Activated B cell treated with CpG ODN at 0.5 μM for 24 hours (primary cell): Measurements from ENCODE around the gene ARHGAP23. TPM values are rescaled to one million over a fixed set of nuclear protein-coding genes. Genes with fewer than 3 reads are reported as not detected.
"Not testable (repeated sequence)": the region's sequence is repeated elsewhere in the genome, so short reads cannot be mapped to it uniquely, and the experiment has no call there.

ENCODE experiments used
- ATAC-seq: fragments of 200-7000 bp; cut with Tn5 transposase; one replicate; pipeline ENCODE4 v1.10.0; 2021; ENCODE audit warnings: low read depth, mild to moderate bottlenecking, moderate library complexity
- CTCF ChIA-PET: fragments of 350-600 bp; sonication (Branson Sonifier 250); formaldehyde crosslinking; loops from one replicate; lab custom pipeline; 2021; ENCODE audit warnings: antibody characterized with exemption; lab: Charles Lee
- POLR2A ChIA-PET: fragments of 350-600 bp; sonication (Branson Sonifier 250); formaldehyde crosslinking; loops from one replicate; lab custom pipeline; 2021; ENCODE audit warnings: antibody characterized with exemption; lab: Charles Lee
- DNase-seq: peaks from one replicate; pipeline ENCODE4 v3.0.0; 2022
- H3K27ac Mint-ChIP-seq: one replicate; pipeline ENCODE4 v1.8.0; 2020; ENCODE audit warnings: mixed read lengths
- H3K27me3 Mint-ChIP-seq: one replicate; pipeline ENCODE4 v1.8.0; 2021; ENCODE audit warnings: mixed read lengths
- H3K36me3 Mint-ChIP-seq: one replicate; pipeline ENCODE4 v1.8.0; 2021; ENCODE audit warnings: low read depth, mixed read lengths
- H3K4me1 Mint-ChIP-seq: one replicate; pipeline ENCODE4 v1.8.0; 2021; ENCODE audit warnings: mixed read lengths
- H3K4me3 Mint-ChIP-seq: one replicate; pipeline ENCODE4 v1.8.0; 2020; ENCODE audit warnings: mild to moderate bottlenecking, mixed read lengths
- H3K9me3 Mint-ChIP-seq: one replicate; pipeline ENCODE4 v1.8.0; 2020; ENCODE audit warnings: mixed read lengths
- CTCF ChIP-seq: fragments of 200-600 bp; IDR thresholded peaks from one replicate; pipeline ENCODE4 v1.8.0; 2022; ENCODE audit warnings: antibody characterized with exemption, mild to moderate bottlenecking
- intact Hi-C: fragments of 100-400 bp; cut with micrococcal nuclease; formaldehyde crosslinking; loops from one replicate; pipeline ENCODE4 v1.15.1; 2024
- total RNA-seq: library from RNA; stranded (reverse); gene quantifications from 2 replicates; pipeline ENCODE4 v1.2.3, GENCODE V29; 2022

ARHGAP23 gene
- total RNA-seq, 1 donor from 2014 or later: 1.3 TPM

GRCh38 chr17:38435795-38436194 lies 7.5 kb downstream of the ARHGAP23 start:
- H3K36me3 Mint-ChIP-seq: no peaks in the 10 kb centered on the region
- TF ChIP-seq CTCF: no peak
- no peak for ATAC-seq
- intact Hi-C loops: no loop called here
- ChIA-PET CTCF (no interaction called here), POLR2A (no interaction called here)
- H3K9me3 Mint-ChIP-seq: no peaks in the 10 kb centered on the region
- H3K27ac Mint-ChIP-seq: no peak overlapping the region
- no peak overlapping the region for H3K4me3 Mint-ChIP-seq
- H3K4me1 Mint-ChIP-seq: no peaks in the 10 kb centered on the region
- no peak for DNase-seq
- peaks cover 3% of the 10 kb centered on the region for H3K27me3 Mint-ChIP-seq

GRCh38 chr17:38436386-38436785 lies 8.1 kb downstream of the ARHGAP23 start:
- intact Hi-C loops: no loop called here
- peaks cover 3% of the 10 kb centered on the region for H3K27me3 Mint-ChIP-seq
- no peak overlapping the region for H3K27ac Mint-ChIP-seq
- H3K9me3 Mint-ChIP-seq: no peaks in the 10 kb centered on the region
- POLR2A ChIA-PET: no interaction called here
- ATAC-seq: no peak
- no peak for DNase-seq
- H3K36me3 Mint-ChIP-seq: no peaks in the 10 kb centered on the region
- H3K4me1 Mint-ChIP-seq: no peaks in the 10 kb centered on the region
- no peak for TF ChIP-seq CTCF
- H3K4me3 Mint-ChIP-seq: no peak overlapping the region
- CTCF ChIA-PET: no interaction called here

- POLR2A ChIA-PET, H3K36me3 Mint-ChIP-seq, H3K4me1 Mint-ChIP-seq, H3K4me3 Mint-ChIP-seq, CTCF ChIA-PET, intact Hi-C loops, H3K9me3 Mint-ChIP-seq, H3K27me3 Mint-ChIP-seq, H3K27ac Mint-ChIP-seq, ATAC-seq, DNase-seq: not testable (repeated sequence)
Observed at GRCh38 chr17:38437313-38437712, 9.0 kb downstream of the ARHGAP23 start.

- Mint-ChIP-seq H3K27ac (no peak overlapping the region), H3K36me3 (no peaks in the 10 kb centered on the region), H3K27me3 (peaks cover 4% of the 10 kb centered on the region), H3K4me3 (no peak overlapping the region), H3K9me3 (no peaks in the 10 kb centered on the region), H3K4me1 (no peaks in the 10 kb centered on the region)
- POLR2A ChIA-PET: interaction anchor here (0.7 kb wide), 1 partner anchor 297 kb away, joined by 4 read pairs; no protein-coding TSS in a partner anchor
- intact Hi-C loops: no loop called here
- DNase-seq (no peak), ATAC-seq (no peak)
- CTCF ChIA-PET: no interaction called here
- TF ChIP-seq CTCF: no peak
Observed at GRCh38 chr17:38439436-38439835, 11.2 kb downstream of the ARHGAP23 start.

- H3K4me1 Mint-ChIP-seq: no peaks in the 10 kb centered on the region
- H3K9me3 Mint-ChIP-seq: no peaks in the 10 kb centered on the region
- intact Hi-C loops: no loop called here
- H3K27ac Mint-ChIP-seq: no peak overlapping the region
- TF ChIP-seq CTCF: no peak
- CTCF ChIA-PET: interaction anchor here (0.6 kb wide), 1 partner anchor 41 kb away, joined by 3 read pairs; no protein-coding TSS in a partner anchor
- DNase-seq (no peak), ATAC-seq (no peak)
- POLR2A ChIA-PET: no interaction called here
- no peak overlapping the region for H3K4me3 Mint-ChIP-seq
- H3K27me3 Mint-ChIP-seq: peaks cover 4% of the 10 kb centered on the region
- H3K36me3 Mint-ChIP-seq: no peaks in the 10 kb centered on the region
Observed at GRCh38 chr17:38440614-38441397, 12.5 kb downstream of the ARHGAP23 start.
